Cardiac fibroblast (primary cell): ENCODE measurements around the gene GLO1.

Experiments used
- DNase-seq, 2 donors: peaks; one replicate each; pipeline versions ENCODE4 v3.0.0 to v3.0.0-alpha.2; 2010; ENCODE audit warnings: low read depth in 2 of 2
- H3K4me3 ChIP-seq, 2 donors: replicated peaks in 1 of 2; 1 replicate in 1 of 2; 2 replicates in 1 of 2; pipeline ENCODE4 v1.5.1; 2011; ENCODE audit warnings: low read depth in 2 of 2, low read length in 2 of 2, mild to moderate bottlenecking in 2 of 2, moderate library complexity in 1 of 2
- CTCF ChIP-seq: IDR thresholded peaks from one replicate; pipeline ENCODE4 v1.5.1; 2011; ENCODE audit warnings: low read depth, mild to moderate bottlenecking, low read length, inconsistent platforms

Gene GLO1

GRCh38 chr6:38644951-38645350, 58.0 kb downstream of the GLO1 start:
- H3K4me3 ChIP-seq, result no peak overlapping the region
- no peak for DNase-seq
- no peak for TF ChIP-seq CTCF

GRCh38 chr6:38640216-38640909, 62.6 kb downstream of the GLO1 start:
- no peak for TF ChIP-seq CTCF
- peak overlapping the region; percentile 85 to 86 for H3K4me3 ChIP-seq
- DNase-seq, result peak in 1 of 2 donors; percentile 10

GRCh38 chr6:38639498-38640215, 63.3 kb downstream of the GLO1 start, which contains the start of gene BTBD9:
Gene BTBD9 (minus strand): TSS chr6:38639929.
- H3K4me3 ChIP-seq, result peak within 1 kb of the TSS; percentile 85 to 86
- no peak for TF ChIP-seq CTCF
- DNase-seq, result peak; percentile 82 to 84

- no peak for TF ChIP-seq CTCF
- DNase-seq, result peak; percentile 42 to 57
These were observed 63.9 kb downstream of the GLO1 start for GRCh38 chr6:38638941-38639497.

DNA sequence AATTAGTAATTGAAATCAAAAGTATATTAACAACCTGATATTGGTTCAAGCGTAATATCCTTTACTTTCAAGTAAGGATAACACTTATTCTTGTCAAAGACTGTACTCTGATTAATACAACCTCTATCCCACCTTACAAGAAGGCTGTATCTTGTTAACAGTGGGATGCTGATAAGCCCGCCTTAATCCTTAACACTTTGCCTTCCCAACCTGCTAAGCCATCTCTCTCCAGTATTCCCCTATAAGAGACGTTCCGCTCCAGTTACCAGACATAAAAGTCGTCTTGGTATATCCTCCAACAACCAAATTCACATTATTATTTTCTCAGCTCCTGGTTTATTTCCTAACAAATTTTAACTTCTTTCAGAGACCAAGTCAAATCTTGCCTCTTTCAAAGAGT, 65.2 kb downstream of the GLO1 start:
- DNase-seq, result no peak
- TF ChIP-seq CTCF, result no peak
- H3K4me3 ChIP-seq, result no peak overlapping the region

More at GRCh38 chr6:38638941-38639497, 63.9 kb downstream of the GLO1 start:
- H3K4me3 ChIP-seq, result peak overlapping the region; percentile 85 to 86

- no peak overlapping the region for H3K4me3 ChIP-seq
- TF ChIP-seq CTCF, result no peak
- no peak for DNase-seq
These were observed 66.9 kb downstream of the GLO1 start for GRCh38 chr6:38636027-38636426.
